NCI-H82 treated with DMSO at 0.1 percent for 48 hours (cell line): ENCODE data around the gene FAM83C.
A peak's percentile ranks its signal among the peaks of the same experiment; 100 is the strongest.

Experiments
- DNase-seq: peaks from one replicate; lab custom pipeline; 2025; ENCODE audit not compliant: unreplicated experiment; lab: John Stamatoyannopoulos, UW

The FAM83C gene

GRCh38 chr20:35291654-35292503, at the start of gene FAM83C:
Gene FAM83C, minus strand, starts transcription at chr20:35292425. Its CDS starts 121 bp downstream, at chr20:35292304.
- DNase-seq = no peak

- DNase-seq = no peak
These were observed 49.3 kb upstream of the FAM83C start for GRCh38 chr20:35341366-35342028.

GRCh38 chr20:35340436-35340835, 48.2 kb upstream of the FAM83C start:
- DNase-seq = no peak

- no peak for DNase-seq
These were observed 47.4 kb upstream of the FAM83C start for GRCh38 chr20:35339636-35340035.

GRCh38 chr20:35339007-35339406, 46.8 kb upstream of the FAM83C start:
- DNase-seq = no peak

- DNase-seq = no peak
These were observed 42.3 kb upstream of the FAM83C start for GRCh38 chr20:35334311-35335101.

DNA sequence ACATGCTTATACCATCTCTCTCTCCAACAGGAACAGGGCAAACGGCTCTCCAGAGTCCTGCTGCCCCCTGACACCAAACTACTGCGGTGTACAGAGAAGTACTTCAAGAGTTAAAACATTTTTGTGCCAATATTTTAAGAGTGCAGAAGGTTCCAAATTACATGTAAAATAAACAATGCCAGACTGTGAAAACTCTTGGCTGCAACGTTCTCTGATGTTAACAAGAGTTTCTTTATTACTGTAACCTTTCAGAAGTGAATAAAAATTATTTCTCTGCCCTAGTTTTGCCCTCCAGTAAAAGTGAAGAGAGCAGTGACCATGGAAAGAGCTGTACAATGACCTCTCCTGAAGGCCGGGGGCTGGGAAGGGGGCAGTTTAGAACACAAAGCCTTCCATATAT, 41.4 kb upstream of the FAM83C start:
- no peak for DNase-seq

- no peak for DNase-seq
These were observed 40.4 kb upstream of the FAM83C start for GRCh38 chr20:35332540-35333200.

DNA sequence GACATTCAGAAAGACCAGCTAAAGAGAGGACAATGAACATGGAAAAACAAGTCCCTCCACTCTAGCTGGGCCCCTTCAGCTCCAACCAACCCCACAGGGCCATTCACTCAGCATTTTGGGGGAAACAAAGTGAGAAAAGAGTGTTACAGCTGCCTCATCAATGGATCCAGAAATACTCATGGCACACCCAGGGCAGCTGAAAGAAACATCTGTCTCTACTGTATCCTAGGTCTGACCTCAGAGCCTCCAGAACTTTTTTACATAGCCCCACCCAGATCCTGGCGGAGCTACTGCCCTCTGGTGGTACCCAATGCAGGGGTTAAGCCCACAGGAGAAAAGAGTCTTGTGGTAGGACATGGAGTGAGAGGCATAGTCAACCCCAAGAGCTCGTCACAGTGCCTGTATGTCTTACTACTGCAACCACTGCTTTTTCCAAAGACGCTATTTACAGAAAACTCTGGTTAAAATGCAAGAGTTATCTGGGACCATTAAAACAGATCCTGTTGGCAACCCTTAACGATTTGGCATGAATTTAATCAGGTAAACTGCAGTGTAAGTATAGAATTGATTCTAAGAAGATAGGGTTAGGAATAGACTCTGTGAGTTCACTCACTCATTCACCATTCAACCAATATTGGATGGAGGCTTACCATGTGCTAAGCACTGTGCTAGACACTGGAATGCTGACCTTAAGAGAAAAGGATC, 37.4 kb upstream of the FAM83C start:
- peak; percentile 8 for DNase-seq

DNA sequence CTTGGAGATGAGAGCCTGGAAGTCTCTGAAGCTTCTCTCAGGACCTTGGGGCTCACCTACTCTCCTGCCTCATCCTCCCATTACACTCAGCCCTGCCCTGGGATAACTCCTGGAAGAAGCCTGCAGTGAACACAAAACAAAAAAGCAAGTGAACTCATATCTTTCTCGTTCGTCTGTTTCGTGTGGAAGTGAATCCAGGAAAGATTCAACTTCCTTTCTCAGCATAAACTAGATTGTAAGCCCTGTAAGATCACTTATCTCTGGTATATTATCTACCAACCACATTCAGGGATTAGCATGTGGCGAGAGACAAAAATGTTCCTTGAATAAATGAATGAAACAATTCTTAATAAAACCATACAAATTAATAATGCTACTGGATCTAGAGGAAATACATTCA, 36.5 kb upstream of the FAM83C start:
- no peak for DNase-seq

DNA sequence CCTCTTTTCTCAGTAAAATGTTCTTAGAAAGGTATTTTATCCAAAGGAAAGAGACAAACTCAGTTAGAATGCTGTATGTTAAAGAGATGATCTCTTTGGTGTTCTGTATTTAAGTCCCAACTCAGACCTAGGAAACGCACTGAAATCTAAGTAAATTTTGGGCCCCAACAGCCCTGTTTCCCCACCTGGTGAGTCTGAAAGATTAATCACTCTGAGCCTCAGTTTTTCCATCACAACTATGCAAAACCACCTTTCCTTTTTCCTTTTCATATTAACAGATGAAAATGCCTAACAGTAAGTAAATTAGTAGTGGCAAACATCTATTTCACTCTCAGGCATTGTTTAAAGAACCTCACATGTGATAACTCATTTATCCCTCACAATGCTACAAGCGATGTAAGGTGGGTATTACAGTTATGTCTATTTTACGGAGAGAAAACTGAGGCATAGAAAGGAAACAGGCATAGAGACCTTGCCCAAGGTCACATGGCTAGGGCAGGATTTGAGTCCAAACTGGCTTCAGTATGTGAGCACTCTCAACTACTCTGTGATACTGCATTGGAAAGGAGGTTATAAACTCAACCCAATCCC, 36.0 kb upstream of the FAM83C start:
- DNase-seq = no peak

- DNase-seq = no peak
These were observed 35.1 kb upstream of the FAM83C start for GRCh38 chr20:35327074-35327976.

DNA sequence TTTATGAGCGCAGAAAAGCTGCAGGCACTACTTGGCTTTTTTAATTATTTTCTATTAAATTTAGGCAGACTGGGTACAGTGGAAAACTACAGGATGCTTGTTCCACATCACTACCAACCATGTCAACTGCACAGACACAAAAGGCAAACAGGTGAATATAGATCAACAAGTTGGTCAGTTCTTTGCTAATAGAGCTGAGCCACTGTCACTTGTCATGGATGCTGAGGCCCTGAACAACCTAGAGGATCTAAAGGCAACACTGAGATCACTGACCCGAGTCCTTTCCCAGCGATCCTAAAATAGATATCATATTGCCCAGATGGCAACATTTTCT, 34.5 kb upstream of the FAM83C start:
- no peak for DNase-seq

GRCh38 chr20:35326021-35326739, 34.0 kb upstream of the FAM83C start:
- no peak for DNase-seq

DNA sequence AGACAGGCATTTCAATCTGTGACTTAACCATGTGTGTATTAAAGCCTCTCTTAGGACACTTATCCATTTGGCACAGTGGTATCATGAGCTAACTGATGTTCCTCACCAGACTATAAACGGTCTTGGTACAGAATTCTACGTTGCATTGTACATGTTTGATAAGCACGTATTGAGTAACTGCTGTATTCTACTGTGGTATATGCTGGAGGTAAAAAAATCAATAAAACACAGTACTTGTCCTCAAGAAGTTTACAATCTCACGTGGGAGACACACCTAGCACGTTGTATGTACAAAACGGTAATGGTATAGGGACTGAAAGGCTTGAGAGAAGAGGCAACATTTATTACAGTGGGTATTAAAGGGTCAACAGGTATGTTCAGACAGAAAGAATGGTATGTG, 33.2 kb upstream of the FAM83C start:
- no peak for DNase-seq

DNA sequence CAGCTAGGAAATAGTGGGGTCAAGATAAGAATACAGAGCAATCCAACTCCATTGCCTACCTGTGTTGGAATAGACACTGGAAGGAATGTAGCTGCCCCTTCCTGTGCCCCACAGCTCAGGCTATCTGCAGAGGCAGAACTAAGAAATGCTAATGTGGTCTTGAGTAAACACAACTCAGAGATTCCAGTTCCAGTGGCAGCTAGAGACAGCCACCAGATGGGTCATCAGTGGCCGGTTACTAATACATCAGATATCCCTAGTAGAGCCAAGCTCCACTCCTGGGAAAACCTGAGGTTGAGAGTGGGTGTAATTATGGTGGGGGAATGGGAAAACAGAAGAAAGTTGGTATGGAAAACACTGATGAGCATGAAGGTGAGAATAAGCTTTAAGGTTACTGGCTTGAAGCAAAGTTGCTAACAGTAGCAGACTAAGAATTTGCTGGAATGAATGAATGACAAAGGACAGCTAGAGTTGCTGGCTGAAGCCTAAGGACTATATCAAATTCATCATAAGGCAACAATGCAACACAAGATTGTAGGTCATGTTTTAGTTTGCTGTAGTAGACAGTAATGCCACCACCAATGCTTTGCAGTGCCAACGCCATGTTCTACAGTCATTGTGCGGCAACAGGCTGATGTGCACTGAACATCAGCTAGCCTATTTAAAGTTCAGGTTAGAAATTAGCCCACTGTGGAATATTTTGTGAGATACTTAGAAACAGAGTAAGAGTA, 28.3 kb upstream of the FAM83C start:
- no peak for DNase-seq

- DNase-seq = no peak
These were observed 27.6 kb upstream of the FAM83C start for GRCh38 chr20:35319871-35320197.
